Gastrocnemius medialis (tissue), 4 donors: ENCODE measurements around the gene CCDC80. TPM values are rescaled to one million over a fixed set of nuclear protein-coding genes. Genes with fewer than 3 reads are reported as not detected.
A peak's percentile ranks its signal among the peaks of the same experiment; 100 is the strongest.

Source experiments
- ATAC-seq, 2 donors: fragments of 150-250 bp; one replicate each; pipeline ENCODE4 v1.9.1; 2016
- DNase-seq, 2 donors: peaks; one replicate each; pipeline ENCODE4 v3.0.0-alpha.2; 2019
- H3K27ac ChIP-seq, 4 donors: fragments of 200-600 bp; sonication (generic); 1 replicate in 1 of 4; 2 replicates in 3 of 4; pipeline ENCODE4 v1.5.1; 2016 to 2018; ENCODE audit warnings: mild to moderate bottlenecking in 2 of 4, moderate library complexity in 1 of 4
- H3K27me3 ChIP-seq, 3 donors: fragments of 200-600 bp; sonication (generic) in 2 of 3; 1 replicate in 1 of 3; 2 replicates in 2 of 3; pipeline versions ENCODE4 v1.5.1 to v1.6.0; 2016 to 2019; ENCODE audit warnings: mild to moderate bottlenecking in 1 of 3, moderate library complexity in 1 of 3
- H3K36me3 ChIP-seq, 2 donors: fragments of 200-600 bp; sonication (generic) in 1 of 2; one replicate each; pipeline ENCODE4 v1.5.1; 2017 to 2018
- H3K4me1 ChIP-seq, 2 donors: fragments of 200-600 bp; sonication (generic) in 1 of 2; one replicate each; pipeline ENCODE4 v1.5.1; 2016 to 2017; ENCODE audit warnings: mild to moderate bottlenecking in 2 of 2
- H3K4me3 ChIP-seq, 4 donors: fragments of 200-600 bp; sonication (generic) in 3 of 4; 1 replicate in 1 of 4; 2 replicates in 3 of 4; pipeline ENCODE4 v1.5.1; 2016 to 2019; ENCODE audit warnings: mild to moderate bottlenecking in 2 of 4
- H3K9me3 ChIP-seq, 3 donors: fragments of 200-600 bp; sonication (generic) in 2 of 3; 1 replicate in 1 of 3; 2 replicates in 2 of 3; pipeline ENCODE4 v1.5.1; 2016 to 2019
- CTCF ChIP-seq, 5 experiments: fragments of 450-650 bp in 3 of 5; fragments of 200-600 bp in 2 of 5; sonication (generic) in 2 of 5; IDR thresholded peaks in 4 of 5; conservative IDR thresholded peaks in 1 of 5; 1 replicate in 4 of 5; 2 replicates in 1 of 5; pipeline ENCODE4 v1.5.1; 2016 to 2019; ENCODE audit warnings: antibody characterized with exemption in 5 of 5, mild to moderate bottlenecking in 3 of 5, moderate library complexity in 3 of 5
- POLR2A ChIP-seq, 2 donors: fragments of 450-650 bp; IDR thresholded peaks; one replicate each; pipeline ENCODE4 v1.6.1; 2017; ENCODE audit warnings: antibody characterized with exemption in 2 of 2, mild to moderate bottlenecking in 2 of 2, moderate library complexity in 2 of 2
- in situ Hi-C, 4 donors: fragments of 200-750 bp; cut with MboI; loops; one replicate each; pipeline versions ENCODE4 v1.15.0 to v1.8.0; 2017; ENCODE audit warnings: low sequenced_read_pairs in 4 of 4
- intact Hi-C: fragments of 100-400 bp; cut with DNase I; formaldehyde crosslinking; loops from one replicate; pipeline ENCODE4 v1.15.1; 2023; ENCODE audit warnings: low total_unique reads
- total RNA-seq, 4 donors: library from RNA; depleted of rRNA; stranded (reverse); fragments of >200 nt; gene quantifications; one replicate each; pipeline versions ENCODE4 v1.1.0 to v1.2.3, GENCODE V29; 2016

Gene CCDC80
- total RNA-seq, 4 donors from 2014 or later = 0.63 to 13.5 (median 3.4) TPM

- DNase-seq (no peak), ATAC-seq (no peak)
- intact Hi-C loops (no loop called here), in situ Hi-C loops (no loop called here)
- H3K27me3 ChIP-seq = no peaks in the 10 kb centered on the region
- no peak overlapping the region for H3K27ac ChIP-seq
- no peaks in the 10 kb centered on the region for H3K9me3 ChIP-seq
- no peaks in the 10 kb centered on the region for H3K4me1 ChIP-seq
- H3K4me3 ChIP-seq = no peak overlapping the region
- no peaks in the 10 kb centered on the region for H3K36me3 ChIP-seq
- TF ChIP-seq POLR2A (IDR thresholded peaks at IDR 0.05) (no peak), CTCF (IDR thresholded peaks at IDR 0.05 in 4 of 5, conservative IDR thresholded peaks at IDR 0.05 in 1 of 5) (no peak)
Measured at GRCh38 chr3:112685420-112685819, 44.5 kb upstream of the CCDC80 start.

GRCh38 chr3:112682361-112682760, 41.4 kb upstream of the CCDC80 start:
- no peaks in the 10 kb centered on the region for H3K36me3 ChIP-seq
- intact Hi-C loops (no loop called here), in situ Hi-C loops (no loop called here)
- no peaks in the 10 kb centered on the region for H3K27me3 ChIP-seq
- H3K27ac ChIP-seq = no peak overlapping the region
- TF ChIP-seq CTCF (IDR thresholded peaks at IDR 0.05 in 4 of 5, conservative IDR thresholded peaks at IDR 0.05 in 1 of 5) = no peak
- TF ChIP-seq POLR2A (IDR thresholded peaks at IDR 0.05) = no peak
- ATAC-seq = no peak
- H3K9me3 ChIP-seq = no peaks in the 10 kb centered on the region
- no peak for DNase-seq
- no peak overlapping the region for H3K4me3 ChIP-seq
- H3K4me1 ChIP-seq = no peaks in the 10 kb centered on the region

- intact Hi-C loops (no loop called here), in situ Hi-C loops (no loop called here)
- no peak overlapping the region for H3K27ac ChIP-seq
Measured at GRCh38 chr3:112681822-112682325, 40.9 kb upstream of the CCDC80 start.

GRCh38 chr3:112676659-112677234, 35.8 kb upstream of the CCDC80 start:
- H3K36me3 ChIP-seq = no peaks in the 10 kb centered on the region
- H3K4me1 ChIP-seq = no peaks in the 10 kb centered on the region
- H3K27ac ChIP-seq = no peak overlapping the region
- H3K4me3 ChIP-seq = no peak overlapping the region
- intact Hi-C loops = no loop called here
- in situ Hi-C loops = no loop called here
- ATAC-seq = peak; percentile 51 to 54
- TF ChIP-seq POLR2A (IDR thresholded peaks at IDR 0.05) (no peak), CTCF (IDR thresholded peaks at IDR 0.05 in 4 of 5, conservative IDR thresholded peaks at IDR 0.05 in 1 of 5) (no peak)
- H3K9me3 ChIP-seq = no peaks in the 10 kb centered on the region
- DNase-seq = peak; percentile 7 to 41
- H3K27me3 ChIP-seq = no peaks in the 10 kb centered on the region

More at GRCh38 chr3:112681822-112682325, 40.9 kb upstream of the CCDC80 start:
- Histone ChIP-seq H3K27me3 (no peaks in the 10 kb centered on the region), H3K36me3 (no peaks in the 10 kb centered on the region), H3K4me1 (no peaks in the 10 kb centered on the region), H3K4me3 (no peak overlapping the region), H3K9me3 (no peaks in the 10 kb centered on the region)
- ATAC-seq (no peak), DNase-seq (no peak)
- no peak for TF ChIP-seq POLR2A (IDR thresholded peaks at IDR 0.05)
- no peak for TF ChIP-seq CTCF (IDR thresholded peaks at IDR 0.05 in 4 of 5, conservative IDR thresholded peaks at IDR 0.05 in 1 of 5)
